Kidney glomerular epithelial cell (primary cell): ENCODE results near the gene CCDC33.

ENCODE experiments used
- DNase-seq: peaks from one replicate; lab custom pipeline; 2025; lab: John Stamatoyannopoulos, UW

CCDC33 gene

DNA sequence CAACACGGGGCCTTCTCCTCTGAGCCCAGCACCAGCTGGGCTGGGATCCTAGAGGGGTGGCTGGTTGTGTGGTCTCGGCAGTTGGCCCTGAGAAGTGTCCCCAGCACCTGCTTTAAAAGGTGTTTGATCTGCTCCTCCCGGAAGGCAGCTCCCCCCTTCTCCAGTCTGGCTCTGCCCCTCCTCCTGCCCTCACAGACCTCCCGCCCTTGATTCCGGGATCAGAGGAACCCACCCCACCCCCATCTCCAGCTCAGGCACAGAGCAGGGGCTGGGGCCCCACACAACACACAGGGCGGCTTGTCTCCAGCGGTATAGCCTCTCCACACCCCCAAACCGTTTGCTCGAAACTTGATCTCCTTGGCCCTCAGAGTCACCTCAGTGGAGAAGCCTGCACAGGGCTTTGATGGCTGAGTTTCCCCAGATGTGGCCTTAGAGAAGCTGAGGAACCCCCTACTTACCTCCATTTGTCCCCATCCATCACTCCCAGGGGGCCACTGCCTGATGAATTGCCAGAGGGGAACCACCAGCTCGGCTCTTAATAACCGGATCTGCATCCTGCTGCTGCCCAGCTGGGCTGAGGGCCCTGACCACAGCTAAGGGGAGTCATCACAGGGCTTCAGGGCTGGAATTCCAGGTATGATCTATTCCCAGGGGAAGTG is 27.1 kb upstream of the CCDC33 start:
- DNase-seq, result peak; percentile 78

DNA sequence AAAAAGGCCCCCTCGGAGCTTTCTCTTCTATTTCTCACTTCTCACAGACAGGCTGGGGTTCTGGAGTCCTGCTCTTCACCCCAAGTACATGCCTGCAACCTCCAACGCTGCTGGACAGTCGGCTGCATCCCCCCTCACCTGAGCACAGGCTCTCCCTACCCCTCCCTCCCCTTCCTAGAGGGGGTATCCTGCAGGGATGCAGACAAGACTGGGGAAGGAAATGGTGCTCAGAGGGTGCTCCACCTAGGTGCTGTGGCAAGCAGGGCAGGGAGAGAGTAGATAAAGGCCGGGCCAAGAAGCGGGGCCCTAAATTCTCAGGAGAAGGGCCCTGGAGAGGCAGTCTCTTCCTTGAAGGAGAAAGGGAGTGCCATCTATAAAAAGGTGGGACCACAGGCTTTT is 26.6 kb upstream of the CCDC33 start:
- no peak for DNase-seq

DNA sequence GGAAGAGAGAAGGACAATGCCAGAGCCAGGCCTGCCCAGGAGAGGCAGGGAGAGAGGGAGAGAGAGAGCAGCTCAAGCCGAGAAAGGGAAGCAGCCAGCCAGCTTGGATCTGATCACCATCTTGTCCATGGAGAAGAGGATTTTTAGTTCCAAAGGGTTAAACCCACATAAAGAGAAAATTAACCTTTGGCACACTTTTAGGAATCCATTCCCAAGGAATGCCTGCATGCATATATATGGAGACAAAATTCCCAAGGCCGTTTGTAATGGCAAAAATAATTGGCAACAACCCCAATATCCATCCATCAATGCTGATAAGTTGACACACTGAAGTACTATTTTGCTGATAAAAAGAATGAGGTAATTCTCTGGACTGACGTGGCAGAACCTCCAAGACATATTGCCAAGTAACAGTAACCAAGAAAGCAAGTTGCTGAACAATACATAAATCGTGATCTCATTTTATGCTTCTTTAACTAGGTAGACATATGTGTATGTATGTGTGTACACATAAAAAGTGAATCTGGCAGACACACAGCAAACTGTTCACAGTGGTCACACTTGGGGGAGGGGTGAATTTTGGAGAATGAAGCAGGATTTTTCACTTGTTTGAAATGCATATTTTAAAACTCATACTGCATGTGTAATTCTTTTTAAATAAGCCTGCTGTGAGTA is 26.0 kb upstream of the CCDC33 start:
- DNase-seq, result peak; percentile 62

GRCh38 chr15:74210729-74211128 is 25.4 kb upstream of the CCDC33 start:
- no peak for DNase-seq

DNA sequence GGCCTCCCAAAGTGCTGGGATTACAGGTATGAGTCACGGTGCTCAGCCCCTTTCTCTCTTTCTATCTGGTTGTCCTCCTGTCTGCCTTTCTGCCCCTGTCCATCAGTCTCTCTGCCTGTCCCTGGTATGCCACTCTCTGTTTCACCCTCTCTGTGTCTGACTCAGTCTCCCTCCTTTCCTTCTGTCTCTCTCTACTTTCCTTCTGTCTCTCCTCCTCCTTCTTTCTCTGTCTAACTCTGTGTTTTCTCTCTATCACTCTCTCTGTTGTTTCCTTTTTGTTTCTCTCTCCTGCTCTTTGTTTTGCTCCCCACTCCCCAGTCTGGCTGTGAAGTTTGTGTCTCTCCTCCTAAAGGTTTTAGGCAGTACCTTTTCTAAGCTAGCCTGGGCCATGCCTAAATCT is 24.5 kb upstream of the CCDC33 start:
- no peak for DNase-seq

- DNase-seq, result no peak
Observed at GRCh38 chr15:74212494-74212893, 23.6 kb upstream of the CCDC33 start.

DNA sequence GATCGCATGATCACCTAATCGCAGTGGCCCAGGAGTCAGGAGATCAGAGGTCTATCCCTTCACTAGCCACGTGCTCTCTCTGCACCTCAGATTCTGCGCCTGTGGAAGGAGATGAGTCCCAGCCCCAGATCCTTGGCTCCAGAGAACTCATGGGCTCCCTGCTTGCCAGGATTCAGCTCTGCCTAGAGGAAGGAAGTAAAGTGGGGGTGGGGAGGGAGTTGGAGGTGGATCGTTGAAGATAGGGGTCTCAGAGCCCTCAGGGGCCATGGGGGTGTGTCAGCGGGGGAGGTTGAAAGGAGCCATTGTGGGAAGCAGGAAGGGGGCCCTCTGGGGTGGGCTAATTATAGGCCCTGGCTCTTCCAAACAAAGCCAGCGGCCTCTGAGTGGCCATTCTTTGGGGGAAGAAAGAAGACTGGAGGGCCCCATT is 22.3 kb upstream of the CCDC33 start:
- no peak for DNase-seq

DNA sequence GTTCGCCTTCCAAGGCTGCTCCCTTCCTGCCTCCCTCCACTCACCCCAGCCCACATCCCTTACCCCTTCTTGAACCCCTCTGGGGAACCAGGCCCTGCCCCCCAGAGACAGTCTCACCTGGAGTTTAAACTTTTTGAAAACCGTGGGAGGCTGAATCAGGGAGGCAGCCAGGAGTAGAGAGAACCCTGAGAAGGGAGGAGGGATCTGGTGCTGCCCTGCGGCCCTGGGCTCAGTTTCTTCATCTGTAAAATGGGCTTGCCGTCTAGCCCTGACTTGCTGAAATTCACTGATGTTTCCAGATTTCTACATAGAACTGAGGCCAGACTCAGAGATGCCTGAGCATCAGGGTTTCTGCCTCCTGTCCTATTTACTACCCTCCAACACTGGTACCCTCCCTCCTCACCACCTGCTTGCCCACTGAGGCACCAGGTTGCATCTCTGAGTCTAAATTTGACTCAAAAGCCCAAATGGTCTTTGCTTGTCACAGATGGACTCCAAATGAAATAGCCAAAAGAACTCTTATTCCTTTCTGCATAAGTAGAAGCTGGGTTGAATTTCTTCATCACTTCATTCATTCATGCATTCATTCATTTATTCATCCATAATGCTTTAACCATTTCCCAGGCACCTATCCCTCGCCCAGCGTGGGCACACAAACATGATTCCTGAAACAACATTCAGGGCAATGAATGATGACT is 21.7 kb upstream of the CCDC33 start:
- no peak for DNase-seq

DNA sequence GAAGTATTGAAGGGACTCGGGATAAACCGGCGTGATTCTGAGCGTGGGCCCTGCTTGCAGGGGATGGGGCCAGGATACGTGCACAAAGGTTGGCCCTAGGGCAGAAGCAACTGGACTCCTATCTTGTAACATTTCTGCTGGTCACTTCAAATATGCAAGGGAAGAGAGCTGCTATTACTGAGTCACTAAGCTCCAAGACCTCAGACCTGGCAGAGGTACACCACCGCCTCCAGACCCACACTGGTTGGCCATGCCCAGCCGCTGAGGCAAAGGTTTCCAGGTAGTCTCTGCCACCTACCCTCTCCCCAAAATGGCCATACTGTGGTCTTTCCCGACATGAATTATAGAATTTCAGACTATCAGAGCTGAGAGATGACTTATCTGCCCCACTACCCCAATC is 20.2 kb upstream of the CCDC33 start:
- DNase-seq, result no peak

GRCh38 chr15:74216949-74217348 is 19.2 kb upstream of the CCDC33 start:
- DNase-seq, result no peak

GRCh38 chr15:74217907-74218885 is 17.9 kb upstream of the CCDC33 start:
- no peak for DNase-seq

GRCh38 chr15:74220475-74221248 is 15.5 kb upstream of the CCDC33 start:
- DNase-seq, result no peak

GRCh38 chr15:74221399-74222239 is 14.5 kb upstream of the CCDC33 start:
- no peak for DNase-seq

DNA sequence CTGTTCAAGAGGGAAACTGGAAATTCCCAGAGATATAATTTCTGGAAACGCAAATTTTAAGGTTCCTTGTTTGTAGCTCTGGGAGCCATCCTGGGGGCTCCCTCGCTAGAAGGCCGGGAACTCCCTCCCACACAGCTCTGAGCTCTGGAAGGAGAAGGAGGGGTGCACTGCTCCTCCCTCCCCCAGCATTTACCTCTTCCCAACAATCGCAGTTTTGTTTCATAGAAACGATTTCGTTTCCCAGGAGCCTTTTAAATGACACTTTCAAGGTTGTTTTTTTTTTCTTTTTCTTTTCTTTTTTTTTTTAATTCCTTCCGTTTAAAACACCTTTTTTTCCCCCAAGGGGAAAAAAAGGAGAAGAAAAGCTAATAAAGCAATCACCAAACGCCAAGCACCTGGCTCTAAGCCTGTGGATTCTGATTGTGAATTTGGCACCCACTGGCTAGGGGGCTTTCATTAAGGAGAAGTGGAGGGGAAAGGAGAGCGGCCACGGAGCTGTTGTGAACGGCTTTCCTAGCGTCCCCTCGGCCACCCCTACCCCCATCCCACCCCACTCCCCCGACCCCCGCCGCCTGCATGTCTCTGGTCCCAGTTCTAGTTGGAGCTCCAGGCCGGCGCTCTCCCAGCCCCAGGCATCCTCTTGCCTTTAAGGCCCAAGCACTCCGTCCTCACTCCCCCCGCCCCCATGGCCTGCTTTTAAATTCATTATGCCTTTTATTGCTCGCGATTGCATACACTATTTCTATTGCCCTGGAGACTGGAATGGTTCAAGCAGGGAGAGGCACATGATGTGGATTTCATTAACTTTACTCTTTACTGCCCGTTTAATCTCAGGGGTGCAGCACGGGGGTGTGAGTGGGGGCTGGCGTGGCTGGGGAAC is 13.6 kb upstream of the CCDC33 start:
- DNase-seq, result no peak

- no peak for DNase-seq
Observed at GRCh38 chr15:74225928-74226327, 10.2 kb upstream of the CCDC33 start.

DNA sequence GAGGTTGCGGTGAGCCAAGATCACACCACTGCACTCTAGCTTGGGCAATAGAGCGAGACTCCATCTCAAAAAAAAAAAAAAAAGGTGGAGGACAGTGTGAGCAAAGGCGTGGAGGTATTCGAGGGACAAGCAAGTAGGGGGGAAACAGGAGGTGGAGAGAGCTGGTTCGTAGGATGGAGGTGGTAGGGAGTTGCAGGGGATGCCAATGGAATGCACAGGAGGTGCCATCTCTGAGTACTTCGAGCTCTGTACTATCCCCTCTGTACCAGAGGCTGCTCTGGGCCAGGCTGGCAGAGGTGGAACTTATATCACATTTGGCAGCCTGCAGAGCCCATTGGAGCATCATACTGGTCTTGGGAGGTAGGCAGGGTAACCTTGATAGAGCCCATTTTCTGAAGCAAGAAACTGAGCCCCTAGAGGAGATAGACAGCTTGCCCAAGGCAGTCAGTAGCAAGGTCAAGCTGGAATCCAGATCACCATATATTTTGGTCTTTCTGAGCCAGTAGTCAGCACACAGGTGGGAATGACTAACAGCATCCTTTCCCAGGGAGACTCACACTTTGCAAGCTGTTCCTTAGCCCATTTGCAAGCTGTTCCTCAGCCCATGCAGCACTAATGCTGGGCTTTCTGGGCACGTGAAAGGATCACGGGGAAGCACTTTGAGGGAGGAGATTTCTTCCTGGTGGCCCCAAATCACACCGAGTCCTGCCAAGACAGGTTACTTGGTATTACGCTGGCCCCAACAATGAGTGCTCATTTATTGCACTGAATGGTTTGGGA is 9.2 kb upstream of the CCDC33 start:
- no peak for DNase-seq

GRCh38 chr15:74227968-74228722 is 8.0 kb upstream of the CCDC33 start:
- no peak for DNase-seq

DNA sequence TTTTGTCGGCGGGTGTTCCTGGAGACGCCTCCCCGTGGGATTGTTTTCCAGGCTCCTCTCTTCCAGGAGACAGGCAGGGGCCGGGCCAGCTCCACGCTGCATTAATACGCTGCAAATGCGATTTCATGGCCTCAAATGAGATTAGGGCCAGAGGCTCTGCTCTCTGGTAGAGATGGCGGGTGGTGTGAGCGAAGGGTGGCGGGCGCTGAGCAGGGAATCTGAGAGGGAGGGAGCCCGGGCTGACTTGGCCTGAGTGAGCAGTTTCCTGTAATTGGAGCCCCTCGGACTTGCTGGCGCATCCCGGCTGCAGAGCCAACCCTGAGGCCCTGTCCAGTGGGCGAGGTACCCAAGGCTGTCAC is 7.4 kb upstream of the CCDC33 start:
- no peak for DNase-seq
